ENCODE data around the gene MPC1L. TPM values are rescaled to one million over a fixed set of nuclear protein-coding genes. Genes with fewer than 3 reads are reported as not detected.

The MPC1L gene
- total RNA-seq, 3 donors from 2014 or later, result not detected

GRCh38 chrX:40646489-40647306 is 23.5 kb downstream of the MPC1L start:
- peaks cover 0 to 9% of the 10 kb centered on the region in 2 donors for H3K27me3 ChIP-seq
- H3K9me3 ChIP-seq, result no peaks in the 10 kb centered on the region
- intact Hi-C loops (cut with DNase I; ENCODE audit: low total_unique reads), result loop anchor here (5.0 kb wide), 1 partner anchor 224 kb away; no protein-coding TSS in a partner anchor
- TF ChIP-seq CTCF (IDR thresholded peaks at IDR 0.05), result no peak
- TF ChIP-seq POLR2AphosphoS5 (IDR thresholded peaks at IDR 0.05), result no peak
- TF ChIP-seq POLR2A (IDR thresholded peaks at IDR 0.05), result no peak
- H3K36me3 ChIP-seq, result no peaks in the 10 kb centered on the region
- H3K4me3 ChIP-seq, result peak overlapping the region; percentile 86 to 88 (median 86)
- peak; percentile 22 to 54 for DNase-seq (ENCODE audit: low spot score in 2 of 2)
- H3K4me1 ChIP-seq, result peaks cover 0 to 4% of the 10 kb centered on the region in 2 donors
- H3K27ac ChIP-seq, result peak overlapping the region; percentile 84 to 89

GRCh38 chrX:40647307-40648197 is 24.3 kb downstream of the MPC1L start, which contains the start of gene CXorf38:
CXorf38 (minus strand) TSS chrX:40647561; CDS start chrX:40647520, 41 bp downstream.
- Histone ChIP-seq H3K9me3 (no peaks in the 10 kb centered on the region), H3K36me3 (no peaks in the 10 kb centered on the region), H3K4me1 (peaks cover 0 to 4% of the 10 kb centered on the region in 2 donors), H3K27me3 (peaks cover 0 to 6% of the 10 kb centered on the region in 2 donors), H3K27ac (peak within 1 kb of the TSS; percentile 84 to 89), H3K4me3 (peak within 1 kb of the TSS; percentile 86 to 88 (median 86))
- TF ChIP-seq POLR2AphosphoS5 (IDR thresholded peaks at IDR 0.05) (no peak), POLR2A (IDR thresholded peaks at IDR 0.05) (no peak), CTCF (IDR thresholded peaks at IDR 0.05) (no peak)
- intact Hi-C loops (cut with DNase I; ENCODE audit: low total_unique reads), result loop anchor here (5.0 kb wide), 1 partner anchor 225 kb away; no protein-coding TSS in a partner anchor
- peak; percentile 84 to 89 for DNase-seq (ENCODE audit: low spot score in 2 of 2)

GRCh38 chrX:40651620-40652223 is 28.5 kb downstream of the MPC1L start:
- no peak overlapping the region for H3K27ac ChIP-seq
- peak in 1 of 2 donors; percentile 72 for DNase-seq (ENCODE audit: low spot score in 2 of 2)
- intact Hi-C loops (cut with DNase I; ENCODE audit: low total_unique reads), result no loop called here

DNA sequence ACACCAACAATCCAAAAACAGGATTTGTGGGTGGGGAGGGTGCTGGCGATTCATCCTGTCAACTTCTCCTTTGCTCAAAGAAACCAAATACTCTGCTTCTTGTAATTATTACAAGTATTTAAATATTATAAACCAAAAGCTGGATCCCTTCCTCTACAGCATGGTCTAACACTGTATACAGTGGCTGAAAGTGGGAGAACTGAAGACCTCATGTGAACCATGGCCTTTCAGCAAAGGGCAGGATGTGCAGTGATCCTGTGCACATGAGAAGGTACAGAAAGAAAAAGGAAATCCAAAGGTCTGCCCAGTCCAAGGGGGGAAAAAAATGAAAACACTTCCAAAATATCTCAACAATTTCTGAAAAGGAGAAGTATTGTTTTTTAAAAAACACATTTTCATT is 29.4 kb downstream of the MPC1L start:
- DNase-seq (ENCODE audit: low spot score in 2 of 2), result no peak

More at GRCh38 chrX:40651620-40652223, 28.5 kb downstream of the MPC1L start:
- peaks cover 0 to 4% of the 10 kb centered on the region in 2 donors for H3K4me1 ChIP-seq
- H3K9me3 ChIP-seq, result no peaks in the 10 kb centered on the region
- no peak for TF ChIP-seq POLR2AphosphoS5 (IDR thresholded peaks at IDR 0.05)
- no peak for TF ChIP-seq POLR2A (IDR thresholded peaks at IDR 0.05)
- peak; percentile 60 to 86 (median 86) for TF ChIP-seq CTCF (IDR thresholded peaks at IDR 0.05)
- H3K36me3 ChIP-seq, result no peaks in the 10 kb centered on the region
- no peak overlapping the region for H3K4me3 ChIP-seq
- peaks cover 0 to 12% of the 10 kb centered on the region in 2 donors for H3K27me3 ChIP-seq

More for the DNA sequence above, 29.4 kb downstream of the MPC1L start:
- TF ChIP-seq POLR2AphosphoS5 (IDR thresholded peaks at IDR 0.05) (no peak), POLR2A (IDR thresholded peaks at IDR 0.05) (no peak), CTCF (IDR thresholded peaks at IDR 0.05) (no peak)
- Histone ChIP-seq H3K36me3 (no peaks in the 10 kb centered on the region), H3K27ac (no peak overlapping the region), H3K4me1 (peaks cover 0 to 4% of the 10 kb centered on the region in 2 donors), H3K4me3 (no peak overlapping the region), H3K9me3 (no peaks in the 10 kb centered on the region), H3K27me3 (peaks cover 0 to 19% of the 10 kb centered on the region in 2 donors)
- intact Hi-C loops (cut with DNase I; ENCODE audit: low total_unique reads), result no loop called here

All from breast epithelium (tissue), 4 donors.